HG02981 (cell line): Measurements from ENCODE around the gene SPG21.

Experiments used
- ATAC-seq: cut with Tn5 transposase; IDR thresholded peaks from one replicate; pipeline ENCODE4 v1.9.1; 2021; ENCODE audit warnings: mild to moderate bottlenecking, moderate library complexity; ENCODE audit not compliant: unreplicated experiment

SPG21 gene

GRCh38 chr15:64943512-64944225 lies 46.0 kb downstream of the SPG21 start:
- ATAC-seq: no peak

GRCh38 chr15:64942356-64942755 lies 47.4 kb downstream of the SPG21 start:
- no peak for ATAC-seq

- no peak for ATAC-seq
Measured at GRCh38 chr15:64938192-64938591, 51.5 kb downstream of the SPG21 start.

GRCh38 chr15:64934023-64934422 lies 55.7 kb downstream of the SPG21 start:
- no peak for ATAC-seq

- ATAC-seq: no peak
Measured at GRCh38 chr15:64931381-64931780, 58.3 kb downstream of the SPG21 start.

GRCh38 chr15:64930778-64931371 lies 58.8 kb downstream of the SPG21 start:
- no peak for ATAC-seq

GRCh38 chr15:64930019-64930652 lies 59.6 kb downstream of the SPG21 start:
- no peak for ATAC-seq

GRCh38 chr15:64928626-64929220 lies 61.0 kb downstream of the SPG21 start:
- ATAC-seq: no peak

- ATAC-seq: no peak
Measured at GRCh38 chr15:64926661-64927060, 63.1 kb downstream of the SPG21 start.

GRCh38 chr15:64925335-64926330 lies 64.1 kb downstream of the SPG21 start:
- no peak for ATAC-seq

GRCh38 chr15:64923546-64923945 lies 66.2 kb downstream of the SPG21 start:
- ATAC-seq: no peak

GRCh38 chr15:64921711-64922110 lies 68.0 kb downstream of the SPG21 start:
- ATAC-seq: no peak

GRCh38 chr15:64919721-64920120 lies 70.0 kb downstream of the SPG21 start:
- ATAC-seq: no peak

GRCh38 chr15:64917211-64917610 lies 72.5 kb downstream of the SPG21 start:
- ATAC-seq: no peak

- ATAC-seq: no peak
Measured at GRCh38 chr15:64916365-64916764, 73.3 kb downstream of the SPG21 start.

GRCh38 chr15:64915518-64916227 lies 74.0 kb downstream of the SPG21 start:
- no peak for ATAC-seq
